ENCODE results near the gene TIMM44.

TIMM44 gene

GRCh38 chr19:7925171-7925851 lies 18.2 kb downstream of the TIMM44 start:
- peak overlapping the region in 1 of 2 donors; percentile 30 for H3K4me3 ChIP-seq (replicated peaks in 1 of 2; ENCODE audit: low read depth in 2 of 2, low read length in 2 of 2)

GRCh38 chr19:7924651-7925170 lies 18.8 kb downstream of the TIMM44 start:
- no peak overlapping the region for H3K4me3 ChIP-seq (replicated peaks in 1 of 2; ENCODE audit: low read depth in 2 of 2, low read length in 2 of 2)
- no peak for DNase-seq (ENCODE audit: low read depth in 2 of 2)

More at GRCh38 chr19:7925171-7925851, 18.2 kb downstream of the TIMM44 start:
- TF ChIP-seq CTCF (IDR thresholded peaks at IDR 0.05; ENCODE audit: low read depth, low read length) = peak; percentile 79
- DNase-seq (ENCODE audit: low read depth in 2 of 2) = peak; percentile 67 to 73

GRCh38 chr19:7924241-7924640 lies 19.2 kb downstream of the TIMM44 start:
- TF ChIP-seq CTCF (IDR thresholded peaks at IDR 0.05; ENCODE audit: low read depth, low read length) = no peak
- DNase-seq (ENCODE audit: low read depth in 2 of 2) = no peak
- H3K4me3 ChIP-seq (replicated peaks in 1 of 2; ENCODE audit: low read depth in 2 of 2, low read length in 2 of 2) = no peak overlapping the region

More at GRCh38 chr19:7924651-7925170, 18.8 kb downstream of the TIMM44 start:
- TF ChIP-seq CTCF (IDR thresholded peaks at IDR 0.05; ENCODE audit: low read depth, low read length) = no peak

- no peak for DNase-seq (ENCODE audit: low read depth in 2 of 2)
- no peak for TF ChIP-seq CTCF (IDR thresholded peaks at IDR 0.05; ENCODE audit: low read depth, low read length)
- no peak overlapping the region for H3K4me3 ChIP-seq (replicated peaks in 1 of 2; ENCODE audit: low read depth in 2 of 2, low read length in 2 of 2)
Observed at GRCh38 chr19:7923295-7924191, 19.9 kb downstream of the TIMM44 start.

- no peak for DNase-seq (ENCODE audit: low read depth in 2 of 2)
- H3K4me3 ChIP-seq (replicated peaks in 1 of 2; ENCODE audit: low read depth in 2 of 2, low read length in 2 of 2) = no peak overlapping the region
- no peak for TF ChIP-seq CTCF (IDR thresholded peaks at IDR 0.05; ENCODE audit: low read depth, low read length)
Observed at GRCh38 chr19:7922836-7923195, 20.6 kb downstream of the TIMM44 start.

GRCh38 chr19:7921967-7922835 lies 21.3 kb downstream of the TIMM44 start:
- peak overlapping the region; percentile 50 to 65 for H3K4me3 ChIP-seq (replicated peaks in 1 of 2; ENCODE audit: low read depth in 2 of 2, low read length in 2 of 2)
- no peak for TF ChIP-seq CTCF (IDR thresholded peaks at IDR 0.05; ENCODE audit: low read depth, low read length)

More at GRCh38 chr19:7921967-7922835, 21.3 kb downstream of the TIMM44 start:
- no peak for DNase-seq (ENCODE audit: low read depth in 2 of 2)
